Skeletal muscle tissue (tissue), 4 donors: ENCODE results near the gene OR2T5. TPM values are rescaled to one million over a fixed set of nuclear protein-coding genes. Genes with fewer than 3 reads are reported as not detected.
"Not testable (repeated sequence)": the region's sequence is repeated elsewhere in the genome, so short reads cannot be mapped to it uniquely, and the experiment has no call there.

Experiments
- H3K27ac ChIP-seq: one replicate; pipeline ENCODE4 v1.7.0; 2013; ENCODE audit warnings: mild to moderate bottlenecking, low read depth, low read length, inconsistent platforms
- H3K27me3 ChIP-seq, 3 donors: one replicate each; pipeline ENCODE4 v1.7.0; 2013; ENCODE audit warnings: low read length in 3 of 3; ENCODE audit not compliant: control insufficient read depth in 3 of 3, insufficient read depth in 3 of 3
- H3K36me3 ChIP-seq, 3 donors: one replicate each; pipeline ENCODE4 v1.7.0; 2013; ENCODE audit warnings: low read length in 3 of 3; ENCODE audit not compliant: control insufficient read depth in 3 of 3, insufficient read depth in 3 of 3
- H3K4me1 ChIP-seq, 3 donors: one replicate each; pipeline ENCODE4 v1.7.0; 2013; ENCODE audit warnings: low read length in 3 of 3, mild to moderate bottlenecking in 3 of 3; ENCODE audit not compliant: control insufficient read depth in 3 of 3, insufficient read depth in 3 of 3
- H3K4me3 ChIP-seq, 3 donors: one replicate each; pipeline ENCODE4 v1.7.0; 2013; ENCODE audit warnings: low read length in 3 of 3
- H3K9ac ChIP-seq, 3 donors: one replicate each; pipeline ENCODE4 v1.7.0; 2013; ENCODE audit warnings: low read length in 3 of 3, mild to moderate bottlenecking in 3 of 3, moderate library complexity in 2 of 3, low read depth in 1 of 3
- H3K9me3 ChIP-seq, 3 donors: one replicate each; pipeline ENCODE4 v1.7.0; 2013; ENCODE audit warnings: low read length in 3 of 3; ENCODE audit not compliant: control insufficient read depth in 3 of 3
- total RNA-seq: library from RNA; depleted of rRNA; stranded (reverse); fragments of >200 nt; gene quantifications from one replicate; pipeline ENCODE4 v1.2.3, GENCODE V29; 2014
- donor health status: Osteomylitis.

OR2T5 gene
- total RNA-seq, 1 donor from 2014 or later, result not detected

GRCh38 chr1:248455045-248455444 is 33.3 kb upstream of the OR2T5 start:
- not testable (repeated sequence) for H3K4me1 ChIP-seq, H3K27ac ChIP-seq, H3K9ac ChIP-seq, H3K36me3 ChIP-seq, H3K4me3 ChIP-seq, H3K27me3 ChIP-seq, H3K9me3 ChIP-seq

GRCh38 chr1:248456635-248457034 is 31.8 kb upstream of the OR2T5 start:
- not testable (repeated sequence) for H3K27me3 ChIP-seq, H3K9ac ChIP-seq, H3K4me3 ChIP-seq, H3K4me1 ChIP-seq, H3K9me3 ChIP-seq, H3K36me3 ChIP-seq, H3K27ac ChIP-seq

GRCh38 chr1:248459117-248459516 is 29.3 kb upstream of the OR2T5 start:
- H3K4me3 ChIP-seq, H3K4me1 ChIP-seq, H3K9me3 ChIP-seq, H3K27ac ChIP-seq, H3K27me3 ChIP-seq, H3K9ac ChIP-seq, H3K36me3 ChIP-seq: not testable (repeated sequence)

GRCh38 chr1:248471154-248471553 is 17.2 kb upstream of the OR2T5 start:
- no peaks in the 10 kb centered on the region for H3K4me1 ChIP-seq
- H3K27me3 ChIP-seq, result no peaks in the 10 kb centered on the region
- no peaks in the 10 kb centered on the region for H3K36me3 ChIP-seq
- no peaks in the 10 kb centered on the region for H3K9me3 ChIP-seq
- no peak overlapping the region for H3K27ac ChIP-seq
- no peak overlapping the region for H3K9ac ChIP-seq
- no peak overlapping the region for H3K4me3 ChIP-seq

GRCh38 chr1:248472111-248472510 is 16.3 kb upstream of the OR2T5 start:
- H3K27ac ChIP-seq, H3K9ac ChIP-seq, H3K9me3 ChIP-seq, H3K36me3 ChIP-seq, H3K4me1 ChIP-seq, H3K4me3 ChIP-seq, H3K27me3 ChIP-seq: not testable (repeated sequence)

- not testable (repeated sequence) for H3K36me3 ChIP-seq, H3K27me3 ChIP-seq, H3K9me3 ChIP-seq, H3K4me3 ChIP-seq, H3K4me1 ChIP-seq, H3K27ac ChIP-seq, H3K9ac ChIP-seq
Observed at GRCh38 chr1:248473051-248473450, 15.3 kb upstream of the OR2T5 start, which contains the start of gene OR2T3. Gene OR2T3, plus strand, starts transcription at chr1:248473351. Its CDS starts 0 bp downstream, at chr1:248473351.

GRCh38 chr1:248475660-248476059 is 12.7 kb upstream of the OR2T5 start:
- not testable (repeated sequence) for H3K4me1 ChIP-seq, H3K9me3 ChIP-seq, H3K36me3 ChIP-seq, H3K27ac ChIP-seq, H3K9ac ChIP-seq, H3K4me3 ChIP-seq, H3K27me3 ChIP-seq

GRCh38 chr1:248481686-248482579 is 6.5 kb upstream of the OR2T5 start:
- H3K9ac ChIP-seq, H3K4me1 ChIP-seq, H3K9me3 ChIP-seq, H3K27me3 ChIP-seq, H3K36me3 ChIP-seq, H3K27ac ChIP-seq, H3K4me3 ChIP-seq: not testable (repeated sequence)

- not testable (repeated sequence) for H3K4me3 ChIP-seq, H3K9ac ChIP-seq, H3K27ac ChIP-seq, H3K27me3 ChIP-seq, H3K9me3 ChIP-seq, H3K36me3 ChIP-seq, H3K4me1 ChIP-seq
Observed at GRCh38 chr1:248496661-248497060, 8.3 kb downstream of the OR2T5 start.

- not testable (repeated sequence) for H3K36me3 ChIP-seq, H3K9ac ChIP-seq, H3K9me3 ChIP-seq, H3K4me3 ChIP-seq, H3K27me3 ChIP-seq, H3K4me1 ChIP-seq, H3K27ac ChIP-seq
Observed at GRCh38 chr1:248500305-248501035, 12.1 kb downstream of the OR2T5 start.
